HG02852 (cell line): ENCODE results near the gene RAB28.
A peak's percentile ranks its signal among the peaks of the same experiment; 100 is the strongest.

Experiments
- ATAC-seq: cut with Tn5 transposase; IDR thresholded peaks from one replicate; pipeline ENCODE4 v1.9.1; 2021; ENCODE audit warnings: mild to moderate bottlenecking, moderate library complexity; ENCODE audit not compliant: unreplicated experiment

The RAB28 gene

GRCh38 chr4:13511101-13511500, 27.0 kb upstream of the RAB28 start:
- ATAC-seq = no peak

- ATAC-seq = no peak
These were observed 25.3 kb upstream of the RAB28 start for GRCh38 chr4:13509442-13509841.

GRCh38 chr4:13504374-13504773, 20.2 kb upstream of the RAB28 start:
- no peak for ATAC-seq

GRCh38 chr4:13498469-13498868, 14.3 kb upstream of the RAB28 start:
- no peak for ATAC-seq

- ATAC-seq = no peak
These were observed 12.5 kb upstream of the RAB28 start for GRCh38 chr4:13496605-13497004.

GRCh38 chr4:13495753-13496152, 11.6 kb upstream of the RAB28 start:
- no peak for ATAC-seq

GRCh38 chr4:13493793-13494192, 9.7 kb upstream of the RAB28 start:
- no peak for ATAC-seq

GRCh38 chr4:13492747-13493146, 8.6 kb upstream of the RAB28 start:
- ATAC-seq = no peak

- ATAC-seq = peak; percentile 34
These were observed 645 bp upstream of the RAB28 start for GRCh38 chr4:13484749-13485221.

GRCh38 chr4:13483768-13484121, 395 bp downstream of the RAB28 start:
- peak; percentile 23 for ATAC-seq

GRCh38 chr4:13483136-13483767, 888 bp downstream of the RAB28 start:
- ATAC-seq = peak; percentile 1

GRCh38 chr4:13481569-13481968, 2.6 kb downstream of the RAB28 start:
- no peak for ATAC-seq

- no peak for ATAC-seq
These were observed 5.4 kb downstream of the RAB28 start for GRCh38 chr4:13478707-13479106.

GRCh38 chr4:13478131-13478530, 6.0 kb downstream of the RAB28 start:
- ATAC-seq = no peak

GRCh38 chr4:13476915-13477314, 7.2 kb downstream of the RAB28 start:
- ATAC-seq = peak; percentile 96

- no peak for ATAC-seq
These were observed 8.0 kb downstream of the RAB28 start for GRCh38 chr4:13476152-13476551.

- no peak for ATAC-seq
These were observed 12.7 kb downstream of the RAB28 start for GRCh38 chr4:13471400-13471799.

- ATAC-seq = peak; percentile 90
These were observed 13.8 kb downstream of the RAB28 start for GRCh38 chr4:13470379-13470778.

- ATAC-seq = no peak
These were observed 19.2 kb downstream of the RAB28 start for GRCh38 chr4:13464973-13465372.

GRCh38 chr4:13464543-13464942, 19.6 kb downstream of the RAB28 start:
- no peak for ATAC-seq

- no peak for ATAC-seq
These were observed 22.8 kb downstream of the RAB28 start for GRCh38 chr4:13461191-13461905.

GRCh38 chr4:13455411-13455810, 28.7 kb downstream of the RAB28 start:
- ATAC-seq = no peak

GRCh38 chr4:13454786-13455185, 29.4 kb downstream of the RAB28 start:
- no peak for ATAC-seq
